ENCODE data around the gene AP1G2.

The AP1G2 gene

GRCh38 chr14:23569443-23570151, 2.0 kb upstream of the AP1G2 start:
- DNase-seq = no peak

DNA sequence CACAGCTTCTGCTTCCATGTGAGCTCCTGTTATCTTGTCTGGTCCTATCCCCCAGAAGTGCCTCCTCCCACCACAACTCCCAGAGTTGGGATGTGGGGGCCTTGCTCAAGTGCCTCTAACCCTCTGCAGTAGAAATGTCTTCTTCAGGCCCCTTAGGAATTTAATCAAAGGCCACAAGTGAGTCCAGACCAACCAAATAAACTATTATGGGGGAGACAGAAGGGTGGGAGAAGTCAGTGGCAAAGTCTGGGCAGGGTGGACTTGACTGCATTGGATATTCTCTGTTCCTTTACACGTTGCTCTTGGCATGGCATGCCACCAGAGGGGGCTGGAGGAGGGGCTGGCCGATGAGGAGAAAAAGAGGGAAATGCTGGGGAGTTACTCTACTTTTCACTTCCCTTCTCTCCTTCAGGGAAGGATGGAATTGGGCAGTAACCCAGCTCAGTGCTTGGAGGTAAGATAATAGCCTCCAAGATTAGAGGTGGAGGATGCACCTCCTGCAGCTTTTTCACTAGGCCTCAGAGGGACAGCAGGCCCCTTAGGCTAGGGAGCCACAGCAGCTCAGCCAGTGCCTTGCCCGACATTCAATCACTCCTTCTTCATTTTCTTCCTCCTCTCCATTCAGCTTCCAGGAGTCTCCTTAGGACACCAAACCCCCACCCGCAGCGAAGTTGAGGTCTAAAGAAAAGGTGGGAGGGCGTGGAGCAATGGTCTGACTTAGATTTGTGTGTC, 1.2 kb upstream of the AP1G2 start:
- peak; percentile 16 for DNase-seq

GRCh38 chr14:23568021-23568599, 519 bp upstream of the AP1G2 start:
- no peak for DNase-seq

- DNase-seq = no peak
These were observed 809 bp downstream of the AP1G2 start for GRCh38 chr14:23566778-23567185.

GRCh38 chr14:23566112-23566777, 1.3 kb downstream of the AP1G2 start:
- no peak for DNase-seq

- no peak for DNase-seq
These were observed 2.0 kb downstream of the AP1G2 start for GRCh38 chr14:23565626-23566025.

DNA sequence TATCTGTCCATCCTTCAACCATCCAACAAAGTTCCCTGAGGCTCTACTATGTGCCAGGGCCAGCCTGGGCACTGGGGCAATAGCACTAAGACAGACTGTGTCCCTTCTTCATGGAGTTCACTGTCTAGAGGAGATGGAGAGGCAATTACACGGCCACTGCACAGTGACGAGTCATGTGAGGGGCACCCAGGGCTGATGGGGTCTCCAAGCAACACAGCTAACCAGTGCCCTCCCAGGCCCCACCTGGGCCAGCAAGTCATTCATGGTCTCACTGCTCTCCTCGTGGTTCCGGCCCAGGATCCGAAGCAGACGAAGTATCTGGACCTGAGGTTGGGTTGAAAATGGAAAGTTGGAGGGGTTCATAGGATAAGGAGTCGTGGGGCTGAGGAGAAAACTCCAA, 2.7 kb downstream of the AP1G2 start:
- no peak for DNase-seq

- DNase-seq = no peak
These were observed 3.3 kb downstream of the AP1G2 start for GRCh38 chr14:23564181-23564812.

- DNase-seq = no peak
These were observed 4.0 kb downstream of the AP1G2 start for GRCh38 chr14:23563473-23564180.

GRCh38 chr14:23562822-23563472, 4.6 kb downstream of the AP1G2 start:
- DNase-seq = no peak

DNA sequence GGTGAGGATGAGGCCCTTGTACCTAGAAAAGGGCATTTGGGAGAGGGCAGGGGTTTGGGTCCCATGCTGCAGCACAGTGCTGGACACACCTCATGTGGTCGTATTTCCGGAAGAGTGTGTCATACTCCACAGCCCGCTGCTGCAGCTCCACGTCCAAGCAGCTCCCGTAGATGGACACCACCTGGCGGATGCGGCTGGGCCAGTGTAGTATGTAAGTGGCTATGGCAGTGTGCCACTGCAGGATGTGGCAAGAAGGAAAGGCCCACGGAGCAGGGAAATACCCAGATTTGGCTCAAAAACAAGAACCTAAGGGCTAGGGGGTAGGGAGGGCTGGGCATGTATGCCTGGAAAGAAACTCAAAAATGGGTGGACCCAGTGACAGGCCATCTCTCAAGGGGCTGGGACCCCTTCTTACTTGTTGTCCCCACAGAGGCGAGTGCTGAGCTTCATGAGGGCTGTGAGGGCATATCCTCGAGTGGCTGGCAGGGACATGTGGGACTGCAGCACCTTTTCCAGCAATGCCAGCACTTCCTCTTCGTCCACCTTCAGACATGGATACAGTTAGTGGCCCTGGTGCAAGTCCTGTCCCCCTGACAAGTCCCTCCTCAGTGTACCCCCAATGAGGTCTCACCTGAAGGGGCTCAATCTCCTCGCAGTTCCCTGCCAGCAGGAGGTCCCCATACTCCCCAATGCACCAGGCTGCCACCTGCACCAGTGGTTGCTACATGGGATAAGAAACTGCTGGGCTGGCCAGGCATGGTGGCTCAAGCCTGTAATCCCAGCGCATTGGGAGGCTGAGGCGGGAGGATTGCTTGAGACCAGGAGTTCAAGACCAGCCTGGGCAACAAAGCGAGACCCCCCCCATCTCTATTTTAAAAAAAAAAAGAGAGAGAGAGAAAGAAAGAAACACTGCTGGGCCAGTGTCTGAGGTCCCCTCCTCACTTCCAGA, 5.4 kb downstream of the AP1G2 start:
- DNase-seq = no peak

- no peak for DNase-seq
These were observed 6.3 kb downstream of the AP1G2 start for GRCh38 chr14:23561259-23561658.

- DNase-seq = no peak
These were observed 7.6 kb downstream of the AP1G2 start for GRCh38 chr14:23559926-23560520.

- no peak for DNase-seq
These were observed 8.3 kb downstream of the AP1G2 start for GRCh38 chr14:23559010-23559925.

DNA sequence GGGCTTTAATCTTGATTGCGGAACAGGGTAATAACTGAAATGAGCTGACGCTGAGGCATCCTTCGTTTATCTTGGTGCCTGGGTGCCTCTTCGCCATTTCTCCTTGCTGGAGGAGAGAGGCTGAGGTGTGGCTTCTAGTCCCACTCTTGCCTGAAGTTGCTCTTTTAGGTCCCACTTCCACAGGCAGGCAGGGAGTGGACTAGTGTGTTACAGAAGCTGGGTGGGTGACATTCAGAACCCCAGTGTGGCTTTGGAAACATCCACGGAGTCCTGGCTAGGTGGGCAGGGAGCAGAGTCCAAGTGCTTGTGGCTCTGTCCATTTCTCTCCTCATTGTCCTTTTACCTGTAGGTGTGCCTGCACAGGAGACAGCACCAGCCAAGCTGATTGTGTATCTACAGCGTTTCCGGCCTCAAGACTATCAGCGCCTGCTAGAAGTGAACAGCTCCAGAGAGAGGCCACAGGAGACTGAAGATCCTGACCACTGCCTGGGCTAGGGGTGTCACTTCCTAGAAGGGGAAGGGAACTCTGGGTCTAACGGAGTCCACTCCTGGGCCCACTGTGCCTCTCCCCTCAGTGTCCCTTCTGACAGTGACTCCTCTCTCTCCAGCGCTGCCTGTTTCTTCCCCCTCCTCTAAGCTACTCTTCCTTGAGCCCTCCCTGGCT, 9.1 kb downstream of the AP1G2 start:
- DNase-seq = no peak

DNA sequence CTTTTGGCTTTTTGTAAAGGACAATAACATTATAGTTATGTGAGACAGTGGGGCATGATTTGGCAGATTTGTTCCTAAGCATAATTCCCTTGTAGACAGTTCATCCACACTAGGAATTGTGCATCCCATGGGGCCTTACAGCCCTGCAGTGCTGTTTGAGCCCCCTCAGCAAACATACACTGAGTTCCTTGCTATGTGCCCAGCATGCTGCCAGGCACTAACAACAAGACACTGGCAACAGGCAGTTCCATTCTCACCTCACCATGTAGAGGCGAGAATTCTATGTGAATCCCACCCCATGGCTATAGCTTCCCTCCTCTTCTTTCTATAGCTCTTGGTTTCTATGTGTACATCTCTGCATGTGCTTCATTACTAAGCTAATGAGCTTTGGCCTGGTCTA, 9.6 kb downstream of the AP1G2 start:
- DNase-seq = no peak

DNA sequence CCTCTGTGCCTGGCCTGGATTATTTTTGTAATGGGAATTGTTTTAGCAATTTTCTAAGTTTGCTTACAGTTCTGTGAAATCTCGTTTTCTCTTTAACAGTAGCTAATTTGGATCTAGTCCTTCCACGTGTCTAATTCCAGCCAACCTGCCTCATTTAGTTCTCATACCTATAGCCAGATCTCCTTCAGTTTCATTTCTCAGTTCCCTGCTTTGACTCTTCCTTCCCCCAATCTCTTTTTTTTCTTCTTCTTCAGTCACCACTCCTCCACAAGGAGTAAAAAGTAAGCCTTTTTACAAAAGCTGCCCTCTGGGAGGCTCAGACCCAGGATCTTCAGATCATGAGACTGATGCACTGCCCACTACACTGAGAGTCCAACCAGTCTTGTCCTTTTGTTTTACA, 10.1 kb downstream of the AP1G2 start:
- DNase-seq = no peak

- DNase-seq = no peak
These were observed 10.7 kb downstream of the AP1G2 start for GRCh38 chr14:23556700-23557440.

All from kidney glomerular epithelial cell (primary cell).